ENCODE results near the gene CD180.
A peak's percentile ranks its signal among the peaks of the same experiment; 100 is the strongest.

The CD180 gene

GRCh38 chr5:67215519-67216471, 19.2 kb upstream of the CD180 start:
- H3K9me3 Mint-ChIP-seq: no peaks in the 10 kb centered on the region
- H3K4me3 Mint-ChIP-seq: peak overlapping the region in 2 of 3 experiments; percentile 14 to 17
- peaks cover 33% of the 10 kb centered on the region for H3K4me1 Mint-ChIP-seq
- TF ChIP-seq CTCF (IDR thresholded peaks at IDR 0.05; ENCODE audit: unreplicated experiment in 3 of 3): no peak
- H3K27me3 Mint-ChIP-seq (ENCODE audit: low read depth): no peaks in the 10 kb centered on the region
- peak overlapping the region; percentile 12 to 73 (median 65) for H3K27ac Mint-ChIP-seq
- H3K36me3 Mint-ChIP-seq (ENCODE audit: low read depth): no peaks in the 10 kb centered on the region

DNA sequence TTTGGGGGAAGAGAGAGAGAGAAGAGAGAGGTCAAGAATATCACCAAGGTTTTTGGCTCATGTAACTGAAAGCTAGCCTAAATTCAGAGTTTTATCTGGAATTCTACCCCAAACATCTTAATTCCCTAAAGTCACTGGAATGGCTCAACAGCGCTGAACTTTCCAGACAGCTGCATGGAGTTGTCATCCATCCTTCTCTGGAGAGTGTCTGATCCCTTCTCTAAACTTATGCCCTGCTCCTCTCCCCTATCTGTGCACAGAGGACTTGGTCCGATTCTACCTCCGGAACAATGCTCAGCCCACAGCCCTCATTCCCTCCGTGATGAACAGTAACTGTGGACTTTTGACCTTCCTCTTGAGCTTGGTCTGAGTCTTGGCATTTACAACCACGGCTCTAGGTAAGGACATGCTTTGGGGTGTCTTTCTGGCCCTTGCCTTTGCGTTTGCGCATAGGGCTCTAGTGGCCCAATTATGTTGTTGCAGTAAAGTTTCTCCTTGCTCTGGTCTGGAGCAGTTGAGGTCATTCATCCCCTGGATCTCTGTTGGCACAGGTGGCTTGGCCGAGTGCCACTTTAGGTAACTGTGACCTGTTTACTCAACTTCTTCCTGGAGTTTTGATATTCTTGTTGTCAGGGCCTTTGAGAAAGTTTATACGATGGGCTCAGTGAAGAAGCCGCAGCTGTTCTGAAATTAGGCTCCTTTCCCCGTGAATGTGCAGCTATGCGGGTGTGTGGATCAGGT, 18.3 kb upstream of the CD180 start:
- H3K4me3 Mint-ChIP-seq: peak overlapping the region in 2 of 3 experiments; percentile 14 to 46
- H3K27me3 Mint-ChIP-seq (ENCODE audit: low read depth): no peaks in the 10 kb centered on the region
- H3K27ac Mint-ChIP-seq: peak overlapping the region; percentile 12 to 73 (median 65)
- H3K36me3 Mint-ChIP-seq (ENCODE audit: low read depth): no peaks in the 10 kb centered on the region
- no peaks in the 10 kb centered on the region for H3K9me3 Mint-ChIP-seq
- peaks cover 35% of the 10 kb centered on the region for H3K4me1 Mint-ChIP-seq
- no peak for TF ChIP-seq CTCF (IDR thresholded peaks at IDR 0.05; ENCODE audit: unreplicated experiment in 3 of 3)

GRCh38 chr5:67214036-67214435, 17.4 kb upstream of the CD180 start:
- no peaks in the 10 kb centered on the region for H3K27me3 Mint-ChIP-seq (ENCODE audit: low read depth)
- H3K36me3 Mint-ChIP-seq (ENCODE audit: low read depth): no peaks in the 10 kb centered on the region
- TF ChIP-seq CTCF (IDR thresholded peaks at IDR 0.05; ENCODE audit: unreplicated experiment in 3 of 3): no peak
- no peak overlapping the region for H3K4me3 Mint-ChIP-seq
- no peaks in the 10 kb centered on the region for H3K9me3 Mint-ChIP-seq
- peak overlapping the region; percentile 12 to 66 (median 65) for H3K27ac Mint-ChIP-seq
- peaks cover 35% of the 10 kb centered on the region for H3K4me1 Mint-ChIP-seq

GRCh38 chr5:67211926-67212325, 15.3 kb upstream of the CD180 start:
- H3K9me3 Mint-ChIP-seq: no peaks in the 10 kb centered on the region
- TF ChIP-seq CTCF (IDR thresholded peaks at IDR 0.05; ENCODE audit: unreplicated experiment in 3 of 3): no peak
- no peak overlapping the region for H3K4me3 Mint-ChIP-seq
- H3K27ac Mint-ChIP-seq: no peak overlapping the region
- H3K4me1 Mint-ChIP-seq: peaks cover 34% of the 10 kb centered on the region
- no peaks in the 10 kb centered on the region for H3K36me3 Mint-ChIP-seq (ENCODE audit: low read depth)
- peaks cover 6% of the 10 kb centered on the region for H3K27me3 Mint-ChIP-seq (ENCODE audit: low read depth)

DNA sequence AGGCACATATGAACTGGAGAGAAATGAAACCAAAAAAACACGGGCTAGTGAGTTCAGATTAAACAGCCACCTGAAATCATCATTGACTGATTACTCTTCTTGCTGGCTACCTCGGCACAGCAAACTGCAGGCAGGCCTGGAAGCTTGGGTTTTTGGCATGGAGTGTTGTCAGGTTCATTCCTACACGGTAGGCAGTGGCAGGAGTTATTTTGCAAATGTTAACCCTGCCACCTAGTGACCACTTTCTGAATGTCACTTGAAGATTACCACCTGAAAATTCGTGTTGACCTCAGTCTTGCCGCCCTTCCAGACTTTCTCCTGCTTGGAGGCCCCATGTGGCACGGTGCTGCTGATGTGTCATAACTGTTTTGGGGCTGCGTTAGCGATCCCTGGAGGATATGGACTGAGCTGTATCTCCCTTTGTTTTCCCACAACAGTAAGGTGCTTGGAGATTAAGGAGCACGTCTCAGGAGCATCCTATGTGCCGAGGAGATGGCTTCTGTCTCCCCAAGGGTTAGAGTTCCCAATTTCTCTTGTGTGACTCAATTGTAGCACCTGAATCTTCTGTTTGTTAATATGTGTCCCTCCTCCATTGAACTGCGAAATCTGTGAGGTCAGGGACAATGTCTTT, 12.7 kb upstream of the CD180 start:
- H3K4me3 Mint-ChIP-seq: no peak overlapping the region
- peaks cover 16% of the 10 kb centered on the region for H3K4me1 Mint-ChIP-seq
- TF ChIP-seq CTCF (IDR thresholded peaks at IDR 0.05; ENCODE audit: unreplicated experiment in 3 of 3): peak; percentile 65 to 79 (median 75)
- H3K9me3 Mint-ChIP-seq: no peaks in the 10 kb centered on the region
- no peaks in the 10 kb centered on the region for H3K36me3 Mint-ChIP-seq (ENCODE audit: low read depth)
- peaks cover 6% of the 10 kb centered on the region for H3K27me3 Mint-ChIP-seq (ENCODE audit: low read depth)
- H3K27ac Mint-ChIP-seq: no peak overlapping the region

Data from nephron (organoid).